Astrocyte (in vitro differentiated cells and primary cell): ENCODE data around the gene UQCC2. TPM values are rescaled to one million over a fixed set of nuclear protein-coding genes. Genes with fewer than 3 reads are reported as not detected.

Experiments used
- DNase-seq: peaks from one replicate; pipeline ENCODE4 v3.0.0-alpha.2; 2010; ENCODE audit warnings: low read depth
- FAIRE-seq: peaks from 2 replicates; lab custom pipeline; 2011; peaks lifted over from hg19 to GRCh38; lab: Jason Lieb, UNC
- H2AFZ ChIP-seq: 2 replicates; pipeline ENCODE4 v1.6.0; 2012; ENCODE audit warnings: low read depth, low read length, inconsistent platforms
- H3K27ac ChIP-seq: 2 replicates; pipeline ENCODE4 v1.5.1; 2011; ENCODE audit warnings: low read depth, low read length, inconsistent platforms
- H3K27me3 ChIP-seq: 2 replicates; pipeline ENCODE4 v1.6.0; 2011; ENCODE audit warnings: low read length, inconsistent platforms; ENCODE audit not compliant: insufficient read depth
- H3K36me3 ChIP-seq: 2 replicates; pipeline ENCODE4 v1.5.1; 2011; ENCODE audit warnings: low read length, inconsistent platforms; ENCODE audit not compliant: insufficient read depth
- H3K4me1 ChIP-seq: 2 replicates; pipeline ENCODE4 v1.5.1; 2011; ENCODE audit warnings: low read length, inconsistent platforms; ENCODE audit not compliant: insufficient read depth
- H3K4me2 ChIP-seq: 2 replicates; pipeline ENCODE4 v1.6.0; 2012; ENCODE audit warnings: low read length, inconsistent platforms
- H3K4me3 ChIP-seq: 2 replicates; pipeline ENCODE4 v1.5.1; 2011; ENCODE audit warnings: low read depth, mild to moderate bottlenecking, low read length, inconsistent platforms; ENCODE audit not compliant: insufficient read depth
- H3K79me2 ChIP-seq: 2 replicates; pipeline ENCODE4 v1.6.0; 2012; ENCODE audit warnings: mild to moderate bottlenecking, low read length, inconsistent platforms; ENCODE audit not compliant: insufficient read depth
- H3K9ac ChIP-seq: 2 replicates; pipeline ENCODE4 v1.6.0; 2012; ENCODE audit warnings: mild to moderate bottlenecking, low read length, inconsistent platforms
- H3K9me3 ChIP-seq: 2 replicates; pipeline ENCODE4 v1.5.1; 2012; ENCODE audit warnings: low read depth, mild to moderate bottlenecking, low read length, inconsistent platforms; ENCODE audit not compliant: insufficient read depth
- H4K20me1 ChIP-seq: 2 replicates; pipeline ENCODE4 v1.6.0; 2012; ENCODE audit warnings: low read length, inconsistent platforms; ENCODE audit not compliant: insufficient read depth
- H3K27ac Mint-ChIP-seq: one replicate; pipeline ENCODE4 v1.8.0; 2021; ENCODE audit warnings: mild to moderate bottlenecking, mixed read lengths; ENCODE audit not compliant: unreplicated experiment
- H3K27me3 Mint-ChIP-seq: one replicate; pipeline ENCODE4 v1.8.0; 2021; ENCODE audit warnings: low read depth, mixed read lengths; ENCODE audit not compliant: unreplicated experiment
- H3K36me3 Mint-ChIP-seq: one replicate; pipeline ENCODE4 v1.8.0; 2021; ENCODE audit warnings: low read depth, mixed read lengths; ENCODE audit not compliant: unreplicated experiment
- H3K4me1 Mint-ChIP-seq: one replicate; pipeline ENCODE4 v1.8.0; 2021; ENCODE audit warnings: low read depth, mixed read lengths; ENCODE audit not compliant: unreplicated experiment
- H3K4me3 Mint-ChIP-seq: one replicate; pipeline ENCODE4 v1.8.0; 2021; ENCODE audit warnings: mild to moderate bottlenecking, moderate library complexity, mixed read lengths; ENCODE audit not compliant: unreplicated experiment
- H3K9me3 Mint-ChIP-seq: one replicate; pipeline ENCODE4 v1.8.0; 2021; ENCODE audit warnings: mild to moderate bottlenecking, mixed read lengths; ENCODE audit not compliant: unreplicated experiment
- EZH2 ChIP-seq: IDR thresholded peaks from 2 replicates; pipeline ENCODE4 v1.6.1; 2012; ENCODE audit warnings: mild to moderate bottlenecking, low read length, inconsistent platforms; ENCODE audit not compliant: insufficient read depth
- total RNA-seq: library from RNA; stranded (reverse); gene quantifications from 2 replicates; pipeline ENCODE4 v1.2.1, GENCODE V29; 2021
- TF ChIP-seq, protein P1 (sequence below): IDR thresholded peaks from 2 replicates; pipeline ENCODE4 v1.5.1; 2011; ENCODE audit warnings: low read depth, mild to moderate bottlenecking, inconsistent platforms, low read length, moderate library complexity; ENCODE audit not compliant: insufficient read depth

UQCC2 gene
- total RNA-seq, 1 donor from 2014 or later, result 70.2 TPM

DNA sequence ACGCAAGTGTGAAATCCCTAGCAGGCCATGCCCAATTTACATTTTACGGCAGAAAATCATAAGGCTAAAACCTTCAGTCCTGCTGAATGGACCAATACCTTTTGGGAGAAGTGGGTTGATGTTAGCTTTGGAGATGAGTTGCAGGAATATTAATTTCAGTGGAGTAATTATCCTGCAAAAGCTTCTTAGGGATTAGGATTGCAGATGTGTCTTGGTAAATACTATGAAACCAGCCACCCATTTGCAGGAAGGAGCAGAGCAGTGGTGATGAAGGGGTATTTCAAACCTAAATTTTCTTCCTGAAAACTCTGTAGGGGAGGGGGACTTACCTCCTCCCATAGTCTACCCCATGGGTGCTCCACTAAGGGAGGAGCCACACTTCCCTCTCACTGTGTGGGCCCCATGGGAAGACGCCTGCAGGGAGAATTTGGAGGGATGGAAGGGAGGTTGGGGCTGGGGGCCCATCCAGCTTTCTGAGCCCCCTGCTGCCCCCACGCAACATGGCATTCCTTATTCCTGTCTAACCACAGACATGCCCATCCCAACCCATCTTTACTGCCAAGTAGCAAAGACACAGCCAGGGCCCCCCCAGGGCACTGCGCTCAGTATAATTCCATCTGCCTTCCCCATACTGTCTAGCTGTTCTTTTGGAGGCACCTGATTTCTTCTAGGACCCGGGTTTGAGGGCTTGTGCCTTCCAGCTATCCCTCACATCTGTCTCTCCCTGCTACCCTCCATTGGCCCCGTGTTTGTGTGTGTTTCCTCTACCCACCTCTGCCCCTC is 14.6 kb upstream of the UQCC2 start:
- TF ChIP-seq, protein P1, sequence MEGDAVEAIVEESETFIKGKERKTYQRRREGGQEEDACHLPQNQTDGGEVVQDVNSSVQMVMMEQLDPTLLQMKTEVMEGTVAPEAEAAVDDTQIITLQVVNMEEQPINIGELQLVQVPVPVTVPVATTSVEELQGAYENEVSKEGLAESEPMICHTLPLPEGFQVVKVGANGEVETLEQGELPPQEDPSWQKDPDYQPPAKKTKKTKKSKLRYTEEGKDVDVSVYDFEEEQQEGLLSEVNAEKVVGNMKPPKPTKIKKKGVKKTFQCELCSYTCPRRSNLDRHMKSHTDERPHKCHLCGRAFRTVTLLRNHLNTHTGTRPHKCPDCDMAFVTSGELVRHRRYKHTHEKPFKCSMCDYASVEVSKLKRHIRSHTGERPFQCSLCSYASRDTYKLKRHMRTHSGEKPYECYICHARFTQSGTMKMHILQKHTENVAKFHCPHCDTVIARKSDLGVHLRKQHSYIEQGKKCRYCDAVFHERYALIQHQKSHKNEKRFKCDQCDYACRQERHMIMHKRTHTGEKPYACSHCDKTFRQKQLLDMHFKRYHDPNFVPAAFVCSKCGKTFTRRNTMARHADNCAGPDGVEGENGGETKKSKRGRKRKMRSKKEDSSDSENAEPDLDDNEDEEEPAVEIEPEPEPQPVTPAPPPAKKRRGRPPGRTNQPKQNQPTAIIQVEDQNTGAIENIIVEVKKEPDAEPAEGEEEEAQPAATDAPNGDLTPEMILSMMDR, result no peak
- TF ChIP-seq EZH2, result no peak
- no peak overlapping the region for H3K4me3 Mint-ChIP-seq
- H3K27ac ChIP-seq, result no peak overlapping the region
- H3K36me3 Mint-ChIP-seq, result peaks cover 4% of the 10 kb centered on the region
- H3K27me3 ChIP-seq, result peaks cover 45% of the 10 kb centered on the region
- no peaks in the 10 kb centered on the region for H3K4me1 Mint-ChIP-seq
- no peaks in the 10 kb centered on the region for H3K9me3 ChIP-seq
- no peak for DNase-seq
- no peak overlapping the region for H3K27ac Mint-ChIP-seq
- no peak overlapping the region for H3K9ac ChIP-seq
- H3K27me3 Mint-ChIP-seq, result peaks cover 46% of the 10 kb centered on the region
- H3K79me2 ChIP-seq, result no peaks in the 10 kb centered on the region
- H3K36me3 ChIP-seq, result no peaks in the 10 kb centered on the region
- no peaks in the 10 kb centered on the region for H3K4me1 ChIP-seq
- H3K4me3 ChIP-seq, result no peak overlapping the region
- no peak for FAIRE-seq
- no peaks in the 10 kb centered on the region for H4K20me1 ChIP-seq
- peaks cover 2% of the 10 kb centered on the region for H3K9me3 Mint-ChIP-seq
- H3K4me2 ChIP-seq, result no peak overlapping the region
- H2AFZ ChIP-seq, result no peak overlapping the region

DNA sequence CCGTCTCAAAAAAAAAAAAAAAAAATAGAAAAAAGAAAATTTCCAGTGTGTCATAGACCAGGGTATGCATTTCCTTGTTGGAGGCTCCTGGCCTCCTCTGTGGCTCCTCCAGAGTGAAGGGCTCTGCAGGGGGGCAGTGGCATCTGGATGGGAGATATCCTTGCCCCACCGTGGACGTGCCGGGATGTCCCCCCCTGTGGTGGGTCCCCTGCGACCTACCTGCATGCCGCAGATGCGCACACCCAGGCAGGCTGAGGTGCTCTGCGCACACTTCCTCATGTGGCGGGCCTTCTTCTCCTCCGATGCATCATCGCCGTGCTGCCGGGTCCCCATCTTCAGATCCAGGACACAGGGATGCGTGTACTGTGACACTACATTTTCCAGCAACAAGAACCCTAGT is 13.7 kb upstream of the UQCC2 start:
- H3K9me3 ChIP-seq, result no peaks in the 10 kb centered on the region
- no peak overlapping the region for H3K4me3 ChIP-seq
- no peaks in the 10 kb centered on the region for H3K79me2 ChIP-seq
- no peak overlapping the region for H3K27ac Mint-ChIP-seq
- no peak overlapping the region for H2AFZ ChIP-seq
- H4K20me1 ChIP-seq, result no peaks in the 10 kb centered on the region
- no peak for FAIRE-seq
- H3K9ac ChIP-seq, result no peak overlapping the region
- no peaks in the 10 kb centered on the region for H3K36me3 ChIP-seq
- peaks cover 51% of the 10 kb centered on the region for H3K27me3 ChIP-seq
- no peak overlapping the region for H3K27ac ChIP-seq
- H3K4me1 ChIP-seq, result no peaks in the 10 kb centered on the region
- peaks cover 2% of the 10 kb centered on the region for H3K9me3 Mint-ChIP-seq
- H3K4me1 Mint-ChIP-seq, result no peaks in the 10 kb centered on the region
- H3K4me3 Mint-ChIP-seq, result no peak overlapping the region
- H3K4me2 ChIP-seq, result no peak overlapping the region
- TF ChIP-seq EZH2, result no peak
- TF ChIP-seq, protein P1, result no peak
- DNase-seq, result no peak
- H3K36me3 Mint-ChIP-seq, result peaks cover 4% of the 10 kb centered on the region
- H3K27me3 Mint-ChIP-seq, result peaks cover 49% of the 10 kb centered on the region
